GM21528 (cell line): Measurements from ENCODE around the gene RNF214.
"Not testable (repeated sequence)": the region's sequence is repeated elsewhere in the genome, so short reads cannot be mapped to it uniquely, and the experiment has no call there.

Experiments
- ATAC-seq: cut with Tn5 transposase; IDR thresholded peaks from one replicate; pipeline ENCODE4 v1.9.1; 2021; ENCODE audit warnings: mild to moderate bottlenecking, moderate library complexity; ENCODE audit not compliant: unreplicated experiment, low FRiP score

RNF214 gene

GRCh38 chr11:117229931-117230285, 2.6 kb upstream of the RNF214 start:
- no peak for ATAC-seq

DNA sequence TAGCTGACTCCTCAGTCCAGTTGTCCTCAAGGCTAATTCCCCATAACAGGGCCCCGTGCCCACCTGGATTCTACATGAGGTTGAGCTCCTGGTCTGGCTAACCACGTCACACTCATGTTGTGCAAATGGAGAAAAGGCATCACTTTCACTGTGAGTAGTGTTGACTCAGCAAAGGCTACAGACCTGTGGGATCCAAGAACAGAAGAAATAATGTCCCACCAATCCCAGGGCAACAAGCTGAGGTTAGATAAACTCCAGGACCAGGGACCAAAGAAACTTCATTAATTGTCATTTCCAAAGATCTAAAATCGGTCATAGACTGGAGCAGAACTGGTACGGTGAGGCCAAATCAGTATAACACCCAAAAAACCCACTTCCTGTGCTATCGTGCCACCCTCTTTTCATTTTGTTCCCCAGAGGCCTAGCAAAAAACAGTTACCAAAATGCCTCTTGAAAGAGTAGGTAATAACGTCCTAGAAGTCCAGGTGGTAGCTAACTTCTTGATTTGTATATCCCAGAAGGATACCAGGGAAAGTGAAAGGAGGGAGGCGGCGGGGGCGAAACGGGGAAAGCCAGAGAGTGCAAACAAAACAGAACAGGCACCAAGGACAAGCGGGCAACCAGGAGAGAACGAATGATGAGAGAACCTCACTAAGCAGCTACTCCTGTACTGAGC, 2.0 kb upstream of the RNF214 start:
- no peak for ATAC-seq

GRCh38 chr11:117230999-117231841, 1.3 kb upstream of the RNF214 start:
- no peak for ATAC-seq

DNA sequence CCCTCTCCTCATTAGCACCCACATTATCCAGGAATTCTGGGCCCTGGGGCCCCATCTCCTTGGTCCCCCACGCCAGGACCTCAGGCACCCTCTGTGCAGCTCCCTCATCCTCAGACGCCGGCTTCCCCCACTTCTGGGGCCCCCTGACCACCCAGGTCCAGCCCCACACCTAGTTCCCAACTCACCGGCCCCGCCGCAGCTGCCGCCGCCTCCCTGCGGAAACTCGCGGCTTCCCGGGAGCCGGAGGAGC, 704 bp upstream of the RNF214 start, which contains the start of gene PCSK7:
TSS of gene PCSK7 (minus strand) at position 232 of the 250 bp plus-strand sequence. CDS start 2,229 bp downstream, outside the sequence.
- peak; percentile 8 for ATAC-seq

DNA sequence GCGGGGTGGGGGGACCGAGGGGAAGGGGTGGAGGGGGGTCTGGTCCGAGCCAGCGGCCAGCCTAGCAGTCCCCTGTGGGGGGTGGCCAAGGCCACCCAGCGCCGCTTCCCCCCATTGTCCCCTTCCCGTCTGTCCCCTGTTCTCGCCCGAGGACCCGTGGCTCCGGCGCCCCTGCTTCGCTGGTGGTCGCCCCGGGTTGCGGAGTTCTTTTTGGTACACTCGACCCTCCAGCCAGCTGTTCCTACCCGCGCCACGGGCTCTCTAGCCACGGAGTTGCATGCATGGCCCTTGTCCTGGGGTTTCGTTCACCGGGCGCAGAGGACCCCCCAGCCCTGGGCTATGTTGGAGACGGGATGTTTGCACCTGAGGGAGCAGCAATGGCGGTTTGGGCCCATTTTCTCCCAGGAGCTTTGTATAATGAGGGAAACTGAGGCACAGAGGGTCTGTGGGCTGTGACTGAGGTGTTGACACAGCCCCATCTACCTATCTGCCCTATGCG, 489 bp downstream of the RNF214 start:
- no peak for ATAC-seq

GRCh38 chr11:117238221-117238620, 5.8 kb downstream of the RNF214 start:
- no peak for ATAC-seq

- no peak for ATAC-seq
Measured at GRCh38 chr11:117239295-117239694, 6.8 kb downstream of the RNF214 start.

- no peak for ATAC-seq
Measured at GRCh38 chr11:117248341-117248740, 15.9 kb downstream of the RNF214 start.

DNA sequence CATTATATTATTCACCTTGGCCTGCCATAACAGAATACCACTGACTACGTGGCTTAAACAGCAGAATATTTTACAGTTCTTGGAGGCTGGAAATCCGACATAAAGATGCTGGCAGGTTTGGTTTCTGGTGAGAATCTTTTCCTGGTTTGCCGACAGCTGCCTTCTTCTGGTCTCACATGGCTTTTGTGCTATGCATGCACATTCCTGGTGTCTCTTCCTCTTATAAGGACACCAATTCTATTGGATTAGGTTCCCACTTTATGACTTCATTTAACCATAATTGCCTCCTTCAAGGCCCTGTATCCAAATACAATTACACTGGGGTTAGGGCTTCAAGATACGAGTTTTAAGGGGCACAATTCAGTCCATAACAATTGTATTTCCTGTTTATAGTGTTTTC, 17.1 kb downstream of the RNF214 start:
- no peak for ATAC-seq

DNA sequence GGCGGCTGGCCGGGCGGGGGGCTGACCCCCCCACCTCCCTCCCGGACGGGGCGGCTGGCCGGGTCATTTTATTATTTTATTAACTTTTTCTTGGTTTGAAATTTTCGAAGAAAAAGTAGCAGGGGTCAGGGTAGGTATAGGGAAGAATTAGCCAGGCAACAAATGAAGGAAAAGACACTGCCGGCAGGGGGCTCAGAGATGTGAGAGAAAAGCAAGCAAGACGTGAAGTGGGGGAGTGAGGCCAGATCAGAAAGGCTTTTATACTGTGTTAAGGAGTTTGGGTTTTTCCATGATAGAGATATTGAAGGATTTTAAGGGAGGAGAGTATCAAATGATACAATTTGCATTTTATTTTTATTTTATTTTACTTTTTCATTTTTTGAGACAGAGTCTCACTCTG, 19.0 kb downstream of the RNF214 start:
- no peak for ATAC-seq

DNA sequence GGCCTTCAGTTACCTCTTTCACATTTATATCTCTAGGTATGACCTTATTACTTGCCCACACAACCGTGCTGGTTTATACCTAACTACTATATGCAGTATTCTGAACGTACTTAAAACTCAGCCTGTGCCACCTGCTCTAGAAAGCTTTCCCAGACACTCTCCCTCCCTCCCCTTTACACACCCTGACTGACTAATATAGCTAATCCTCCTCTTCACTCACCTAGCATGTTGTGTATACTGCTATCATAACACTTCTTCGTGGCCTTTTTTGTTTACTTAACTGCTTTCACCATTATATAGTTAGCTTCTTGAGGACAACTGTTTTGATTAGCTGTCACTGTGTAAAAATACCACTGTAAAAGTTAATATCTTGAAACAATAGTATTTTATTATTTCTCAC, 23.5 kb downstream of the RNF214 start:
- no peak for ATAC-seq

DNA sequence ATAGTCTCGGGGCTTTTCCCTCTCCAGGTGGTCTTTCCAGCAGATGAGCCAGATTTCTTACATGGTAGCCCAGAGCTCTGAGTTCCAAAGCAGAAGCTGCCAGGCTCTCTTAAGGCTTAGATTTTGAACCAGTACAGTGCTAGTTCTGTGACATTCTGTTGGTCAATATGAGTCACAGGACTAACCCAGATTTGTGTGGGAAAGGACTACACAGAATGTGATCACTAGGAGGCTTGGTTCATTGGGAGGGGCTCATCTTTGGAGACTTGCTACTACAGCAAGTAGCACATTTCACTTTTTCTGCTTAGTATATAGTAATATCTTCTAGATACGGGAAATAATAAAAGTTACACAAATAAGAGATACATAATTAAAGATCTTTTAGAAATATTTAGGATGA, 24.1 kb downstream of the RNF214 start:
- ATAC-seq: no peak

GRCh38 chr11:117258576-117258975, 26.1 kb downstream of the RNF214 start:
- no peak for ATAC-seq

DNA sequence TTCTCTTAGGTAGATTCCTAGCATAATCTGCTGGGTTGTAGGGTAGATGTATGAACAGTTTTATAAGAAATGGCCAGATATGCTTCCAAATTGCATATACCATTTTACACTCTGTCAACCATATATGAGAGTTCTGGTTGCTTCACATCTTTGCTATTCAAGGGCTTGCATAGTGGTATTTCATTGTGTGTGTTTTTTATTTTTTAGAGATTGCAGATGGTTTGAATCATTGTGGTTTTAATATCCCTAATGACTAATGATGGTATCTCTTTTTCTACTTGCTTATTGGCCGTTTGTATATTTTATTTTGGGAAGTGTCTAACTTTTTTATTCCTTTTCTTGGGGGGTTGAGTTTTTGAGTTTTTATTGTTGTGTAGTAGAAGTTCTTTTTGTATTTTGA, 26.9 kb downstream of the RNF214 start:
- ATAC-seq: no peak

- not testable (repeated sequence) for ATAC-seq
Measured at GRCh38 chr11:117264624-117265323, 32.3 kb downstream of the RNF214 start.

GRCh38 chr11:117265745-117266144, 33.3 kb downstream of the RNF214 start:
- no peak for ATAC-seq

- ATAC-seq: no peak
Measured at GRCh38 chr11:117269856-117270255, 37.4 kb downstream of the RNF214 start.

DNA sequence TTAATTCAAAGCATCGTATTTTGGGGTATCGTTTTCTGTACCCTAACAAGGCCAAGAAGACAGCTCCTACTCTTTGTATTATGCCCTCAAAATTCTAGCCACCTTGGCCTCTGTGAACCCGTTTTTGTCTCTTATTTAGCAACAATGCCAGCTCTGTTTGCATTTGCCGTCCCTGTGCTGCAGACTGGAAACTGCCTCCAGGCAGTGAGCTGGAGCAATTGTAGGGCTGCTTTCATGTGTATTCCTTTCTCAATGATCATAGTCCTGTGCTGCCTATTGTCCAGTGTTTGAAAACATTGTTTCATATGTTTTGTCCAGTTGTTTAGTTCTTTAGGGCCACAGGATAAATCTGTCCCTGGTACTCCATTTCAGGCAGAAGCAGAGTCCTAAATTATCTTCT, 38.7 kb downstream of the RNF214 start:
- no peak for ATAC-seq

- not testable (repeated sequence) for ATAC-seq
Measured at GRCh38 chr11:117272175-117272574, 39.7 kb downstream of the RNF214 start.

DNA sequence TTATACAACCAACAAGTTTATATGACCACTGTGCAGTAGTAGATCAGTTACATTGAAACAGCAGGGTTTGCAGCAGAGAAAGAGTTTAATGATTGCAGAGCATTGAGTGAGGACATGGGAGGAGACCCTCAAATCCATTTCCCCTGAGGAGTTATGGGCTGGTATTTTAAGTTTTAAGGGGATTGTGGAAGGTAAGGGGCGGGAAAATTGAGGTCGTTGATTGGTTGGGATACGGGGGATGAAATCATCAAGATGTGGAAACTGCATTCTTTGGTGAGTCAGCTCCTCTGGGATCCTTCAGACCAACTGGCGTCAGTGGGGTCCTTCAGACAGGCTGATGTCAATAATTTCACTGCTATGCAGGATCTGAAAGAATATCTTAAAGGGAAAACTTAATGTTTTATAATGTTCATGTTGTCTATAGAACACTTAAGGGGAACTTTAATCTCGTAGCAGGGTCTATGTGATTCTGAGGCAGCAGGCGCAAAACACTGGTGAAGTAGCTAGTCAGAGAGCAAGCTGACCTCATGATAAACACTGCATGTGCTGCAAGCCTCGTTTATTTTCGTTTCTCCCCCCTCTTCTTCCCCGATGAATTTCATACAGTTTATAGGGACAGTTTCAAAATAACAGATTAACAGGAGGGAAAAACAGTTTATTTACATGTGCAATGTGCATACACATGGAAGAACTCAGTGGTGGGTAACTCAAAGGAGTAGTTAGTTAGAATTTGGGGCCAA, 41.2 kb downstream of the RNF214 start:
- ATAC-seq: no peak

GRCh38 chr11:117278347-117278746, 45.9 kb downstream of the RNF214 start:
- ATAC-seq: no peak
